ENCODE data around the gene LRRC30.

DNA sequence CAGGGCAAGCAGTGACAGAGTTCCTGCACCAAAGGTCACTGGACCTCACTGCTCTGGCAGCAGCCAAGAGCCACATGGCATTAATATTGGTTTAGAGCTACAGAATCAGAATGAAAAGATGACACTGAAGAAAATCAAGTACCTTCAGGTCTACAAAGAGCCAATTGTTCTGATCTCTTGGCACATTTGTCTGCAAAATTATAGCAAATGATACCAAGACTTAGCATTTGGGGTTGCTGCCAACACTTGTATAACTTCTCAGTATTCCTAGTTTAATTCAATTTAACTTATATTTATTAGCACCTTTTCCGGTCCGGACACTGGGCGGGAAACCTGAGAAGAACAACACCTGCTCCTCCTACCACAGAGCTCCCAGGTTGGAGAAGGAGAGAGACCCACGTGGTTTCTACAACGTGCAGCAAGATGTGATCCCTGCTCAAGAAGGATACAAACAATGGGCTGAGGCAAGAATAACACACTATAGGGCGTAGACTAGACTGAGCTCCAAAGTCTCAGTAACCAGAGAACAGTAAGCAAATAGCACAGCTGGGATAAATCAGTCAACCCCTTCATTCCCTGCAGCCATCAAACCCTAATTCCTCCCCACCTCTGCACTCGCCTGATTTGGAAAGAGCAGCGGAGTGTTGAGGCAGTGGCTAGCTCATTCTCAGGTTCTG, 2.4 kb downstream of the LRRC30 start:
- TF ChIP-seq POLR2A (IDR thresholded peaks at IDR 0.05) = peak in 1 of 2 donors; percentile 28
- TF ChIP-seq, protein P1, sequence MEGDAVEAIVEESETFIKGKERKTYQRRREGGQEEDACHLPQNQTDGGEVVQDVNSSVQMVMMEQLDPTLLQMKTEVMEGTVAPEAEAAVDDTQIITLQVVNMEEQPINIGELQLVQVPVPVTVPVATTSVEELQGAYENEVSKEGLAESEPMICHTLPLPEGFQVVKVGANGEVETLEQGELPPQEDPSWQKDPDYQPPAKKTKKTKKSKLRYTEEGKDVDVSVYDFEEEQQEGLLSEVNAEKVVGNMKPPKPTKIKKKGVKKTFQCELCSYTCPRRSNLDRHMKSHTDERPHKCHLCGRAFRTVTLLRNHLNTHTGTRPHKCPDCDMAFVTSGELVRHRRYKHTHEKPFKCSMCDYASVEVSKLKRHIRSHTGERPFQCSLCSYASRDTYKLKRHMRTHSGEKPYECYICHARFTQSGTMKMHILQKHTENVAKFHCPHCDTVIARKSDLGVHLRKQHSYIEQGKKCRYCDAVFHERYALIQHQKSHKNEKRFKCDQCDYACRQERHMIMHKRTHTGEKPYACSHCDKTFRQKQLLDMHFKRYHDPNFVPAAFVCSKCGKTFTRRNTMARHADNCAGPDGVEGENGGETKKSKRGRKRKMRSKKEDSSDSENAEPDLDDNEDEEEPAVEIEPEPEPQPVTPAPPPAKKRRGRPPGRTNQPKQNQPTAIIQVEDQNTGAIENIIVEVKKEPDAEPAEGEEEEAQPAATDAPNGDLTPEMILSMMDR (IDR thresholded peaks at IDR 0.05 in 4 of 5, conservative IDR thresholded peaks at IDR 0.05 in 1 of 5) = no peak
